CD1c-positive myeloid dendritic cell (primary cell): ENCODE data around the gene PRR33.
"Not testable (repeated sequence)": the region's sequence is repeated elsewhere in the genome, so short reads cannot be mapped to it uniquely, and the experiment has no call there.

Source experiments
- DNase-seq: peaks from one replicate; pipeline ENCODE4 v3.0.0-alpha.2; 2016; ENCODE audit errors: extremely low spot score

Gene PRR33

DNA sequence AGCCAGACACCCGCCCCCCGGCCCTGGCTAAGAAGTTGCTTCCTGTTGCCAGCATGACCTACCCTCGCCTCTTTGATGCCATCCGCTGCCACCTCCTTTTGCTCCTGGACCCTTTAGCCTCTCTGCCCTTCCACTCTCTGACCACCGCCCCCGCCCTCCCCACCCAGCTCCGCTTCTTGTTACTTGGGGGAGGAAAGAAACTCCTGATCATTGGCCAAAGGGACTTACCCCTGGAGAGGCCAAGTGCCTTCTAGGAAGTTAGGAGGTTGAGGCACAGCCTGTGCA is at the start of gene PRR33:
Gene PRR33 (minus strand): TSS at position 65 of the 285 bp plus-strand sequence. CDS start 1,311 bp downstream, outside the sequence.
- DNase-seq: no peak

DNA sequence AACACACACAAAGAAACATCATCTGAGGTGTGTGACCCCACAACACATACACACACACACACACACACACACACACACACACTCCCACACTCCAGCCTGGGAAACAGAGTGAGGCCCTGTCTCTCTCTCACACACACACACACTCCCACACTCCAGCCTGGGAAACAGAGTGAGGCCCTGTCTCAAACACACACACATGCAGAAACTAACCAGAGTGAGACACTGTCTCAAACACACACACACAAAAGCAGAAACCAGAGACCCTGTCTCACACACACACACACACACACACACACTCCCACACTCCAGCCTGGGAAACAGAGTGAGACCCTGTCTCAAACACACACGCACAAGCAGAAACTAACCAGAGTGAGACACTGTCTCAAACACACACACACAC is 48.1 kb upstream of the PRR33 start:
- not testable (repeated sequence) for DNase-seq

DNA sequence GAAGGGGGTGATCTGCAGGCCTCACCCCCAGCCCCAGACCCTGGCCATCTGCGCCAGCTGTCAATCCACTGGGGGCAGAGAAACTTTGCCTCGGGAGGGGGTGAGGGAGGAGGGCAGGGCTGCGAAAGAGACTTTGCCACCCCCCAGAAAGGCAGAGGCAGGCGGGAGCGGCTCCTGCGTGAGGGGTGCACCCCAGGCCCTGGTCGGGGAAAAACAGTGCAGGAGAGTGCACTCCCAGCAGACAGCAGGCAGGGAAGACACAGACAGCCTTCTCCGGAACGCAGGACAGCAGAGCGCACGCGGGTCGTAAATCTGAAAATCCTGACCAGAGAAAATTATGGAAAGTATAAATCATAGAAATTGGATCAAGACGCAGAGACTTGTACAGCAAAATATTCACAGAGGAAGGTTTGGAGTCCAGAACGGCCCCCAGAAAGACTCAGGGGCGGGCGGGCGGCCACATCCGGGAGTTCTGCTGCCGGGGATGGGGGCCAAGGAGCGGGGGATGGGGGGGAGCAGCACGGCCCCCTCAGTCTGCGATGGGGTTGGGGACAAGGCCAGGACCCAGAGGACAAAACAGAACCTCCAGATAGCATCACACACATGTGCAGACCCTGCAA is 47.4 kb upstream of the PRR33 start:
- no peak for DNase-seq

DNA sequence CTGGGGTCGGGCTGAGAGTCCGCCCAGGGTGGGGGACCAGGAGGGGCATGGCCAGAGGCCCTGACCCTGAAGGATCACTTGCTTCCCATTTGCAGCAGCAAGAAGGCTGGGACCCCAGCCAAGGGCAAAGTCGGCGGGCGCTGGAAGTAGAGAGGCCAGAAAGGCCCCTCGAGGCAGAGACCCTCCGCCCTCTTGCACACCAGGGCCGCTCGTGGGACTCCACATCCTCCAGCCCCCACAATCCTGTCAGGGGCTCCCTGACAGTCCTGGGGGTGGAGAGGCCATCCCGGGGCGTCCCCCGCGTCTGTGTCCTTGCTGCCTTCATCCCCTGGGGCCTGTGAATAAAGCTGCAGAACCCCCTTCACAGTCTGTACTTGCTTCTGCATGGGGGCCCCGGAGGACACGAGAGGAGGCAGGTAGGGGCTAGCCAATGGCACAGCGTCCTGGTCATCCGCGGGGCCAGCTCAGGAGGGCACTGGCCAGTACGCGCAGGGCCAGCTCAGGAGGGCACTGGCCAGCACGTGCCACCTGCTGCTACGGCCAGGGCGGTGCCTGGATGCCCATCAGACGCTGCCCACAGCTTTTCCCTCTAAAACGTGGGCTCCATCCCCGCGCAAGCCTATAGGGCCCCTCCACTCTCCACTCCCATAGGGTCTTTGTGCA is 46.8 kb upstream of the PRR33 start:
- DNase-seq: no peak

DNA sequence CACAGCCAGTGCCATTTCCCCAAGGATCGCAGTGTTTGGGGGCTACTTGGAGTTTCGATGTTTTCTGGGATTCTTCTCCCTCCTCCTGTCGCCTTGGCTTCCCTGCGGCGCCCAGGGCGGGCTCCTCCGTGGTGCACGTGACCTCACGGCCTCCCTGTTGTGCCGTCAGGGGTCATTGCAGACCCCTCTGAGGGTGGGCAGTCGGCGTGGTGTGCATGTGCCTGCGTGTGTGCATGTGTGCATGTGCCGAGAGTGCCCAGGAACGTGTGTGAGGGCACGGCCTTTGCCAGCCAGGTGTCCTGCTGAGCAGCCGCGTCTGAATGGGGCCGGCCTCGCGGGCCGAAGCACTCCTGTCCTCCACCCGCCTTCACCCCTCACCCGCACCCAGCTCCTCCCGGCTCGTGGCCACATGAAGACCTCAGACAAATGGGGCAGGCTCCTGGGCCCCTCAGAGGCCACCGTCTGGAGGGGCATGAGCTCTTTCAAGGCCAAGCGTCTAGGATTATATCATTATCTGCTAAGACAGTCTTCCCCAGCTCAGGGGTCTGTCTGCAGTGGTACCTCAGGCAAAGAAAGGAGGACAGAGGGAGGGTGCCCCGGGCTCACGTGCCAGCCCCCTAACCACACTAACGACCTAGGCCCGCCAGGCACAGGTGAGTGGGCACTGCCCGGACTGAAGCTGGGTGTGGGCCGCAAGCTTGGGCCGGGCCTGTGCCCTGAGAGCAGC is 46.1 kb upstream of the PRR33 start:
- DNase-seq: no peak

DNA sequence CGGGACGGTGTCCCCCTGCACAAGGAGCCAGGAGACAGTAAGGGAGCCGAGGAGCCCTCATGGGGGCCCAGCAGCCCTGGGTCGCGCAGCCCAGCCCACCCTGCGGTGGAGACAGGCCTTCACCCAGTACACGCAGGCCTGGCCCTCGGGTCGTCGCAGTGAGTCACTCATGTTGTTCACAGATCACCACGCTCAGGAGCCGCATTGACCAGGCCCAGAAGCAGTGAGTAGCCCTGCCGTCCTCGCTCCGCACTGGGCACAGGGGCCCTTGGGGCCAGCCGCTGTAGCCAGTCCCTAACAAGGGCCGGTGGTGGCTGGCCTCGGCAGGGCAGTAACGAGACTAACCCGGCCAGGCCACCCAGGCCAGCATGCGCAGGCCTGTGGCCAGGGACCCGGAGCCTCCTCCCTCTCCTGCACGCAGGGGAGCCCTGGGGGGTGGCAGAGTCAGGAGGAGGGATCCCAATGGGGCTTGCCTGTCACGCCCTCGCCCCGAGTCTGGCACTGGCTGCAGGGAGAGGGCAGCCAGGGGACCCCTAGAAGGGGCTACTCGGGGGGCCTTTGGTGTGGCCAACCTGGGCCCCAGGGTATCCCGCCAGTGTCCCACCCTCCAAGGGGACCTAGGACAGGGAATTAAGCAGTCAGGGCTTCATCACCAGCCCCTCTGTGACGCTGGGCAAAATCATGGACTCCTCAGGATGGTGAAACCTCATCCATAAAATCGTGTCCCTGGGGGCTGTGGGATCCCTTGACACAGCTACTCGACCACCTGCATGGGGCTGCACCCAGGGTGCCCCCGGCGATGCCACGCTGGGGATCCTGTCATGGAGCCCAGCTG is 45.3 kb upstream of the PRR33 start:
- no peak for DNase-seq

DNA sequence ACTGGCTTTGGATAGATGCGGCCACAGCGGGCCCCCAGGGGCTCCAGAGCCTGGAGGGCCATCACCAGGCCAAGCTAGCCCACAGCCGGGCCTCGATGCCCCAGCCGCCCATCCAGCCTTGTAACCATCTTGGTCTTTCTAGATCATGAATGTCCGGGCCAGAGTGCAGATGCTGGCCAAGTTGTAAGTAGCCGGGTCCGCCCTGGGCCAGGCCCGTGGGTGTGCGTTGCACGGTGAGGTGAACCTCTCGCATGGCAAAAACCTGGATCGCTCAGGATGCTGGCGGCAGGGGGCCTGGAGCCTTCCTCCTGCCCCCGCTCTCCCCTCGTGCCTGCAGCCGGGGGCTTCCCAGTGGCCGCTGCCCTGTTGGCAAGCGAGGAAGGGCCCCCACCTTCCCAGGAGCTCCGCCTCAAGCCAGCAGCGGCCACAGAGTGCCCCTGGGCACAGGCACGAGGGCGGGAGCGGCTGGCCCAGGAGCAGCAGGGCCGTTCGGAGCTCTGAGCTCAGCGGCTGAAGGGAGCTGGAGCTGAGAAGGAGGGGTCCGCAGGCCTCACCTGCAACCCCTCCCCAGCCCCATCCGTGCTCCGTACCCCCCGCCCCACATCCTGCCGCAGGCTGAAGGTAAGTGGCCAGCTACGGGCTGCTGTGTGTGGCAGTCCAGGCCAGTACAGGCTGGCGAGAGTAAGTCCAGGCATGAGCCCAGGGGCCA is 44.5 kb upstream of the PRR33 start:
- no peak for DNase-seq

DNA sequence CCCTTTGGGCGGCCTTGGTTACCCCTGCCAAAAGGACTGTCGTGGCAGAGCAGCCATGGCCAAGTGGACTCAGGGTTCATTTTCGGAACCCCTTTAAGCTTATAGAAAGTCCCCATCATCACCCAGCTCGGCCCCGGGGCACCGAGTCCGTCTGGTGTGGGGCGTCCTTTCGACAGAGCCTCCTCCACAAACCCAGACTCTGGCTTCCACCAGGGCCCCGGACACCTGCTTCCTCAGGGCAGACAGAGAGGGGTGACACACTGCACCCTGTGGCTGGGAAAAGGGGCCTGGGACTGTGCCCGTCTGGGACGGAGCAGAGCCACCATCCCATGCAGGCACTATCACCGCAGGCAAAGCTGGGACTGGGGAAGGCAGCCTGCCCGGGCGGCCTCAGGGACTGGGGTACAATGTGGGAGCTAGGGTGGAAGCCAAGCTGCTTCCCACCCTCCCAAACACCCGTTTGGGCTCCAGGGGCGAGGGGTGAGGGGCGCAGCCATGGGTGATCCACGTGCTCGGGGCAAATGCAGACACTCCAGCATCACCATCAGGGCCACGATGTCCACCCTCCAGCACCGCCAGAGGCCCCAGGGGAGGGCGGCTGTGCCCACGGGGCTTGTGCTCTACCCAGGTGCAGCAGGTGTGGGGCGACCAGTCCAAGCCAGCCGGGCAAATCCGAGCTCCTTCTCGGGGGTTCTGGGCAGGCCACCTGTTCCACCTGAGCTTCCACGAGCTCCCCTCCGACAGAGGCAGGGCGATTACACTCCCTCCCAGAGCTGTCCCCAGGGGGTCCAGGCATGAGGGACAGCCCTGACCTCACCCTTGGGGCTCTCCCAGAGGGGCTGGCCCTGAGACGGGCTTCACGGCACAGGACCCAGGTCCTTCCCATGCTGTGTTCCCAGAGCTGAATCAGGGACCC is 43.7 kb upstream of the PRR33 start:
- DNase-seq: no peak

DNA sequence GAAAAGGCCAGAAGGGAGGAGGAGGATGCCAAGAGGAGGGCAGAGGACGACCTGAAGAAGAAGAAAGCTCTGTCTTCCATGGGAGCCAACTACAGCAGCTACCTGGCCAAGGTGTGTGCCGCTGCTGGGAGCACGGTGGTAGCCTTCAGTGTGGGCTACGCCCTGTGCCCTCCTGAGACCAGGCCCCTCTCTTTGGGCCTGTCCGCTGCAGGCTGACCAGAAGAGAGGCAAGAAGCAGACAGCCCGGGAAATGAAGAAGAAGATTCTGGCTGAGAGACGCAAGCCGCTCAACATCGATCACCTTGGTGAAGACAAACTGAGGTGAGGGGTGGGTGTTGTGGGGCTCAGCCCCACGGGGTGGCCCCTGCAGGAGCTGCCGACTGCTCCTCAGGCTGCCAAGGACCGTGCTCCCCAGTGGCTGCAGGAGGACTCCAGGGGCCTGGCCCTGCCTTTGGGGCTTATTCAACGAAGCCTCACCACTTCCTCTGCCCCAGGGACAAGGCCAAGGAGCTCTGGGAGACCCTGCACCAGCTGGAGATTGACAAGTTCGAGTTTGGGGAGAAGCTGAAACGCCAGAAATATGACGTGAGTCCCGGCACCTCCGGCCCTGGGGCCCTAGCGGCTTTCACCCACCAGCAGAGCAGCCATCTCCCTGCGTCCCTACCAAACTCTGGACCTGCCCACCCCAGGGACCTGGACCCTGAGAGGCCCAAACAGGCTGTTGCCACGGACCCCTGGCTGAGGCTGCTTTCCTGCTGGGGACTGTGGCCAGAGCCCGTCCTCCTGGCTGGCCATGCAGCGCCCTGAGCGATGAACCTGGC is 42.9 kb upstream of the PRR33 start:
- no peak for DNase-seq

DNA sequence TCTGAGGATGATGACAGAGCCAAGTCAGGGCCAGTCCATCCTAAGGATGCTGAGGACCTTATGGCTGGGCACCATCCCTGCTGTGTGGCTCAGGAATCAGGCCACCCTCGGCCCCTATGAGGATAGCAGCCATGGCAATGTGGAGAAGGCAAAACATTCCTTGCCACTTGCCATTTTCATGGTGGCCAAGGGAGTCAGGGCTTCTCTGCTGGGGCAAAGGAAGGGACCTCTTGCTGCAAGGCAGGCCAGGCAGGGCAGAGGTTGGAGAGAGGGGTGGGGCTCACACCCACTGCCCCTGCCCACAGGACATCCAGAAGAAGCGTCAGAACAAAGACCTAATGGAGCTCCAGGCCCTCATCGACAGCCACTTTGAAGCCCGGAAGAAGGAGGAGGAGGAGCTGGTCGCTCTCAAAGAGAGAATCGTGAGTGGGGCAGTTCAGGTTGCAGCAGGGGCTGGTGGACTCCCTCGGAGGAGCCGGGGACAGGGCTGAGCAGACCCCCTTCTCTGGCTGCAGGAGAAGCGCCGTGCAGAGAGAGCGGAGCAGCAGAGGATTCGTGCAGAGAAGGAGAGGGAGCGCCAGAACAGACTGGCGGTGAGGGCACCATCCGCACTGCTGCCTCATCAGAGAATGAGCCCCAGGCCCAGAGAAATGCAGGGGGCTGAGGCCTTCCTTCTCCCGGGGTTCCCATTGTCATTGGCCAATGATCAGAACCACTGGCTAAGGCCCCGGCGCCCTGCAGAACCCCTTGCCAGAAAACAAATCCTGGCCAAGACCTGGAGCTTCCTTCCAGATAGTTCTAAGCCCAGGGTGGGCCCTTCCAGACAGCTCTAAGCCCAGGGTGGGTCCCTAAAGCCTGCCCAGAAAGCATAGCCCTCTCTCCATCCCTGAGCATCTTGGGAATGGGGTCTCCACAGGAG is 42.0 kb upstream of the PRR33 start:
- no peak for DNase-seq

DNA sequence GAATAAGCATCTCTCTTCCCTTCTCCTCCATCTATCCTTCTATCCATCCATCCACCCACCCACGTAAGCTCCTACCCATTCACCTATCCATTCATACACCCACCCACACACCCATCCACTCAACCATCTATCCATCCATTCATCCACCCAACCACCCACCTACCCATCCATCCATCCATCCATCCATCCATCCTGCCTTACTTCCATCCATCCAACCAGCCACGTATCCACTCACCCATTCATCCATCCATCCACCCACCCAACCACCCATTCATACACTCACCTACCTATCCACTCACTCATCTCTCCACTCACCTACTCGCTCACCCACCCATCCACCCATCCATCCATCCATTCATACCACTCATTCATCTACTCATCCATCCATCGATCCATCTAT is 41.0 kb upstream of the PRR33 start:
- no peak for DNase-seq

DNA sequence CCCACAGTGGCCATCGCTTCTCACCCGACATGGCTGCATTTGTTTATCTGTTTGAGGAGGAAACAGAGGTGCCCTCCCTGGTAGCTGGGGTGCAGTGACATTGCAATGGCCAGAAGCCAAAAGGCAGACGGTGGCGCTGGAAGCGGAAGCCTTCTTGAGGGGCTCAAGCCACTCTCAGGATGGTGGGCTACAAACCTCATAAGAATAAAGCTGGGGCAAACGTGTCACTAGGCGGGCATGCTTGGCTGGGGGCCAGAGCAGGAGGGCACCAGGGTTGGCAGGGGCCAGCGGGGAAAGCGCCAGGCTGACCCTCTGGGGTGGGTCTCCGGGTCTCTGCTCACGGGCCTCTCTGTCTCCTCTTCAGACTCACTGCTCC is 40.4 kb upstream of the PRR33 start:
- no peak for DNase-seq

DNA sequence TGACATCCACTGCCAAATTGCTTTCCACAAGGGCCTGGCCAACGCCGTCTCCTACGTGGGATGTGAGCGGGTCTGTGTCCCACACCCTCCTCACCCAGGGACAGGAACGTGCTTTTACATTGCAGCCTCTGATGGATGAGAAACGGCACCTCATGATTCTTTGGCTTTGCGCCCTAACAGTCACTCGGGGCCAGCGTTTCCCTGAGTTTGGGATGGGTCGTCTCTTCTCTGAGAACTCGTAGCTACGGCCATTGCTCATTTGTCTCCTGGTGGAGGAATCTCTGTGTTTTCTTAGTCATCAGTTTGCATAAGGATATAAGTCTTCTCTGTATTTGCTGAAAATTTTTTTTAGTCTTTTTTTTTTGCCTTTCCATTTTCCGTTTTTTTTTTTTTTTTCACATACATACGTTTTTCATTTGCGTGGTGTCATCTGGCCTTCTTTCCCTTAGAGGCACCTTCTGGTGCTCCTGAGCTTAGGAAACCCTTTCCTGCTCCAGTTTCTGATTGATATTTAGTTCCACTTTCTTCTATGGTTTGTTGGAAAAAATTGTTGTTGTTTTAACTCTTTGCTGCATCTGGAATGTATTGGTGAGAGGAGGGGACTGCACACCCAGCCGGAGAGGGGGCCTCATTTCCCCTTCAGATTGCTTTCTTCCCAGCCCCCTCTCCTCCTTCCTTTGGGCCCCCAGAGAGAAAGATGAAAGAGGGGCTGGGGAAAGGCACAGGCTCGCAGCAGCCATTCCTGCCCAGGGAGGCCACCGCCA is 39.8 kb upstream of the PRR33 start:
- DNase-seq: no peak

DNA sequence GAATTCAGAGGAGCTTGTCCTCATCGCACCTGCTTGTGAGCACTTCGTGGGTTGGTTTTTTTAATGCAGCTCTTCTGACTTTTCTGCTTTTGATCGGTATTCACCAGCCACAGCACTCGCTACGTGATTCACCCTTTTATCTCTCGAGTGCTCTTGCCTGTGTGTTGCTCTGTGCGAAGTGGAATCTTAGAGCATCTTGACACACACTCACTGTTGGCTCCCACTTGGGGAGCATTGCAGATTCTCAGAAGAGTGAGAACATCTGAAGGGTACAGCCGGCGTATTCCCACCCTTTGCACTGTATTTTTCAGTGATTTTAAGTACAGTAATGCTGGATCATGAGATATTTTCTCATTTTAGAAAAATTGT is 38.8 kb upstream of the PRR33 start:
- no peak for DNase-seq

DNA sequence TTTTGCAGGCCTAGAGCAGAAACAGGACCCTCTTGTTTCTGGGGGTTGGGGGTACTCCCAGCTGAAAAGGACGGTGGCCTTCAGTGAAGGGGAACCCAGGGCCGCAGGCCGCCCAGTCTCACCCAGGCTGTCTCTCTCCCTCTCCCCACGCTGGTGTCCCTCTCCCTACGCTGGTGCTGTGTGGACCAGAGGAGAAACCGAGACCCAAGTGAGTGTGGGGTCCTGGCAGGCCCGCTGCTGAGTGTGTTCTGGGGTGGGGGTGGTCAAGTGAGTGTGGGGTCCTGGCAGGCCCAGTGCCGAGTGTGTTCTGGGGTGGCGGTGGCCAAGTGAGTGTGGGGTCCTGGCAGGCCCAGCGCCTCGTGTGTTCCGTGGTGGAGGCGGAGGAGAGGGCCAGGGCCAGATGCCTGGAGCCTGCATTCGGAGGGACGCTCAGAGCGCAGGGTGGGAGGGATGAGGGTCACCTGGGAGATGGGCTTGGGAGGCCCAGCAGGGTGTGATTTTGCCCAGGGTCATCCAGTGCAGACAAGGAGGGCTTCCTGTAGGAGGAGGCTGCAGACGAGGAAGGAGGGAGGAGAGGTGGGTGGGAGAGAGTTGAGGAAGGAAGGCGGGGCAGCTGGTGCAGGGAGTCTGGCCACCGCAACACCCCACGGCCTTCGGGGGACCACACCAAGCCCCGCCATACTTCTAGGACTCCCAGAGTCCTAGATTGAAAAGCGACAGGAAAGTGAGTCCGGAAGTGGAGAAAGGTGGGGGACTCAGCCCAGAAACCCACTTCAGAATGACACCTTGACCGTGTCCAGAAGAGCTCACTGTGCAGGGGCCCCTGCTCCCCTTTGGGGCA is 38.1 kb upstream of the PRR33 start:
- no peak for DNase-seq

DNA sequence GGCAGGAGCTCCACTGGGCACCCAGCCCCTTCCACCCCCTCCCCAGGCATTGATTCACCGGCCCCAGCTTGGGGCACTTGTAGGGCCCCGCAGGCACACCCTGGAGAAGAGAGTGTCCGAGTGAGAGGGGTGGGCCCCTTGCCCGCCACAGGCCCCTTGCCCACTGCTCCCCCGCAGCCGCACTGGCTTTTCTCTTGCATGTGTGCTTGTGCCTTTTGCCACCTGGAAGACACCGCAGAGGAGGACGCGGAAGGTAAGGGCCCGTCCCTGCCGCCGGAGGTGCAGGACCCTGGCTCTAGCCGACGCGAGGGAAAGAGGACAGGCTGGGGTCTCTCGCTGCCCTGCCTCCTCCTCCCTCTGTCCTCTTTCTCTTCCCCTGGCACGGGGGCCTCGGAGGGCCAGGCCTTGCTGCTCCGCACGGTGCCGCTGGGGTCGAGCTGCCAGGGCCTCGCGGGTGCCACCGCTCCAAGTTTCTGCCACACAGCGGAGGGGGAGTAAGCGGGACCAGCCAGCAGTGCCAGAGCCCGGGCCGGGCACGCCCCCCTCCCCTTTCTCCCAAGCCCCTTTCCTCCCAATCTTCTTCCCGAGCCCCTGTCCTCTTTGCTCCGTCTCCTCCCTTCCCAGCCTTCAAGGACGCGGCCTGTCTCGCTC is 37.3 kb upstream of the PRR33 start:
- DNase-seq: no peak

DNA sequence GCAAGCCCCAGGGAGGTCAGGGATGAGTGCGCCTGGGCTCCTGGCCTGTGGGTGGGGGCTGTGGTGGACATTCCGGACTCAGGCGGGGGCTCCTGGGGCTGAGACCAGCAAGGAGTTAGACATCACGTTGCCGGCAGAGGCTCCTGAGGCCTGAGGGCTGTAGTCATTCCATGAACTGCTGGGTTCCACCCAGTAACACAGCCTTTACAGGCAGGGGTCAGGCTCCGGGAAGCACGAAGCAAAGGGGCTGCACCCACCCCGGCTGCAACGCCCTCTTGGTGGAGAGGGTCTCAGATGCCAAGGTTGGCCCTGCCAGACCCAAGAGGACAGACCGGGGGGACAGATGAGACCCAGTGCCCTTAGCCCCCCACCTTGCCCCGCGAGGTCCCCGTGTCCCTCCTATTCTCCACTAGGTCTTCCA is 36.8 kb upstream of the PRR33 start:
- DNase-seq: no peak
